ENCODE data around the gene KIAA1328.

GRCh38 chr18:37247497-37248161 is 418.7 kb downstream of the KIAA1328 start:
- TF ChIP-seq CTCF (IDR thresholded peaks at IDR 0.05) (no peak), POLR2A (IDR thresholded peaks at IDR 0.05) (no peak), POLR2AphosphoS5 (IDR thresholded peaks at IDR 0.05; ENCODE audit: insufficient read depth in 1 of 2, low read depth in 1 of 2) (no peak)

Measured in vagina (tissue), 2 donors.